EL (cell line): ENCODE results near the gene GABPB2.

Source experiments
- DNase-seq: peaks from one replicate; pipeline ENCODE4 v3.0.0-alpha.2; 2016

GABPB2 gene

GRCh38 chr1:151165281-151165737 lies 94.7 kb downstream of the GABPB2 start:
- DNase-seq = peak; percentile 60

- DNase-seq = peak; percentile 99
Observed at GRCh38 chr1:151165738-151166504, 95.4 kb downstream of the GABPB2 start, which contains the start of the genes LYSMD1 and SCNM1. Gene LYSMD1 (minus strand): TSS chr1:151165902. CDS start chr1:151165258, 644 bp downstream. Gene SCNM1 (plus strand): TSS chr1:151166144. CDS start chr1:151166153, 9 bp downstream.

- DNase-seq = peak; percentile 77
Observed at GRCh38 chr1:151166505-151166956, 96.0 kb downstream of the GABPB2 start.

GRCh38 chr1:151167116-151167515 lies 96.6 kb downstream of the GABPB2 start:
- DNase-seq = no peak

GRCh38 chr1:151171190-151171589 lies 100.6 kb downstream of the GABPB2 start:
- no peak for DNase-seq
